OCI-LY1 (cell line): ENCODE measurements around the gene MLLT3.

Experiments used
- CTCF ChIP-seq: fragments of 200-600 bp; sonication (generic), shearing (Covaris generic); IDR thresholded peaks from 2 replicates; pipeline ENCODE4 v1.5.1; 2017; ENCODE audit warnings: mild to moderate bottlenecking, antibody characterized with exemption, low read length, moderate library complexity, mixed read lengths
- EZH2 ChIP-seq: fragments of 200-600 bp; sonication (generic), shearing (Covaris generic); IDR thresholded peaks from 2 replicates; pipeline ENCODE4 v1.8.0; 2017; ENCODE audit warnings: borderline replicate concordance, mixed run types, mild to moderate bottlenecking, antibody characterized with exemption, low read length, moderate library complexity, mixed read lengths

DNA sequence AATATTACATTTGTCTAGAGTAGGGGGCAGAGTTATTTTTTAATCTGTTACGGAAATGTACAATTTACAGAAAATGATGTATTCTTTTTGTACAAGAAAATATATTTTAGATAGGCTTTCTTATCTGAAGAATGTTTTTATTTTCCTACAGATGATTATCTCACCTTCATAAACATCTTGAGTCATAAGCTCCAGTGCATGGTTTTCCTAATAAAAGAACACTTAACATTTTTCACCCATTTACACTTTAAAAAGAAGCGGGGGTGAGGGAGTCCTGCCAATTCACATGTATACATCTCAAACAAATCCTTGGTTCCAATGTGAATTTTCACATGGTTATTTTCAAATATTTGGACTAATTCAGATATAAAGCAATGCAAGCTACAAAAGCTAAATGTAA lies 85.0 kb downstream of the MLLT3 start:
- no peak for TF ChIP-seq CTCF
- no peak for TF ChIP-seq EZH2
